HepG2 (cell line): ENCODE data around the gene FBXO4. TPM values are rescaled to one million over a fixed set of nuclear protein-coding genes. Genes with fewer than 3 reads are reported as not detected.

Experiments used
- ADNP ChIP-seq: sonication (generic); formaldehyde crosslinking; IDR thresholded peaks from 2 replicates; pipeline ENCODE4 v1.4.0; 2020; ENCODE audit warnings: missing genetic modification reagents
- ATF7-NPFF ChIP-seq: sonication (generic); formaldehyde crosslinking; IDR thresholded peaks from 2 replicates; pipeline ENCODE4 v1.8.1; 2023; ENCODE audit warnings: mild to moderate bottlenecking, low read depth, missing genetic modification reagents, moderate library complexity
- CEBPB ChIP-seq: IDR thresholded peaks from 2 replicates; pipeline ENCODE4 v1.6.1; 2011; ENCODE audit warnings: low read depth, low read length, improper control_type of control experiment, borderline replicate concordance
- ELF4 ChIP-seq: sonication (generic); formaldehyde crosslinking; IDR thresholded peaks from 2 replicates; pipeline ENCODE4 v1.5.0; 2020; ENCODE audit warnings: missing genetic modification reagents, mild to moderate bottlenecking, moderate library complexity, borderline replicate concordance
- FOXA3 ChIP-seq: IDR thresholded peaks from 2 replicates; pipeline ENCODE4 v1.6.1; 2016; ENCODE audit warnings: missing genetic modification reagents, missing compliant biosample characterization
- HCFC1 ChIP-seq: fragments of 150-350 bp; IDR thresholded peaks from 2 replicates; pipeline ENCODE4 v1.6.1; 2014; ENCODE audit warnings: low read depth, low read length
- HDAC2 ChIP-seq: sonication (generic); formaldehyde crosslinking; IDR thresholded peaks from 2 replicates; pipeline ENCODE4 v1.4.0; 2020; ENCODE audit warnings: missing genetic modification reagents
- HHEX ChIP-seq: IDR thresholded peaks from 2 replicates; pipeline ENCODE4 v1.6.1; 2016; ENCODE audit warnings: control low read depth
- HNRNPH1 ChIP-seq: fragments of 200-400 bp; formaldehyde crosslinking; optimal IDR thresholded peaks from 2 replicates; pipeline ENCODE3; 2017; ENCODE audit warnings: mild to moderate bottlenecking, low read depth, low read length
- IKZF4 ChIP-seq: sonication (generic); formaldehyde crosslinking; IDR thresholded peaks from 2 replicates; pipeline ENCODE4 v1.5.1; 2020; ENCODE audit warnings: borderline replicate concordance, mild to moderate bottlenecking, low read depth, missing genetic modification reagents; ENCODE audit errors: not compliant biosample characterization
- KDM6A ChIP-seq: IDR thresholded peaks from 2 replicates; pipeline ENCODE4 v1.6.1; 2016; ENCODE audit warnings: low read depth
- KLF11 ChIP-seq: IDR thresholded peaks from 2 replicates; pipeline ENCODE4 v1.6.1; 2016; ENCODE audit warnings: missing compliant biosample characterization
- NFIC ChIP-seq: IDR thresholded peaks from 2 replicates; pipeline ENCODE4 v1.6.1; 2012; ENCODE audit warnings: mild to moderate bottlenecking, low read length, inconsistent platforms
- NFYB ChIP-seq: sonication (generic); formaldehyde crosslinking; IDR thresholded peaks from 2 replicates; pipeline ENCODE4 v1.4.0; 2020; ENCODE audit warnings: missing genetic modification reagents
- NR2F6 ChIP-seq, 2 experiments: IDR thresholded peaks; 2 replicates each; pipeline ENCODE4 v1.6.1; 2016; ENCODE audit warnings: antibody characterized with exemption in 1 of 2, mild to moderate bottlenecking in 1 of 2
- SOX6 ChIP-seq, 2 experiments: fragments of 450-650 bp in 1 of 2; sonication (generic) in 1 of 2; formaldehyde crosslinking in 1 of 2; IDR thresholded peaks; 2 replicates each; pipeline versions ENCODE4 v1.4.0 to v1.6.1; 2017 to 2020; ENCODE audit warnings: antibody characterized with exemption in 1 of 2, mild to moderate bottlenecking in 1 of 2, missing genetic modification reagents in 1 of 2
- THYN1 ChIP-seq: sonication (generic); formaldehyde crosslinking; IDR thresholded peaks from 2 replicates; pipeline ENCODE4 v1.8.1; 2023; ENCODE audit warnings: low read depth, mild to moderate bottlenecking, moderate library complexity, missing genetic modification reagents, borderline replicate concordance
- ZNF260 ChIP-seq: sonication (generic); formaldehyde crosslinking; IDR thresholded peaks from 2 replicates; pipeline ENCODE4 v1.4.0; 2020; ENCODE audit warnings: missing genetic modification reagents, low read depth, mild to moderate bottlenecking, borderline replicate concordance
- ZNF317 ChIP-seq: sonication (generic); formaldehyde crosslinking; IDR thresholded peaks from 2 replicates; pipeline ENCODE4 v1.5.0; 2020; ENCODE audit warnings: mild to moderate bottlenecking, missing genetic modification reagents
- ZNF644 ChIP-seq: IDR thresholded peaks from 2 replicates; pipeline ENCODE4 v1.6.1; 2016; ENCODE audit warnings: low read depth
- ZNF724P ChIP-seq: sonication (generic); formaldehyde crosslinking; IDR thresholded peaks from 2 replicates; pipeline ENCODE4 v1.8.0; 2022; ENCODE audit warnings: missing genetic modification reagents, borderline replicate concordance
- ZSCAN9 ChIP-seq: IDR thresholded peaks from 2 replicates; pipeline ENCODE4 v1.6.1; 2016; ENCODE audit warnings: borderline replicate concordance
- polyA plus RNA-seq, 8 experiments: library from polyadenylated mRNA; depleted of rRNA in 3 of 8; stranded (reverse) in 7 of 8; unstranded in 1 of 8; fragments of >200 nt; fragmentation: Illumina TruSeq in 4 of 8; extraction: Trizol in 4 of 8; gene quantifications; 2 replicates each; pipeline versions ENCODE4 v1.2.1 to v1.2.3, GENCODE V29; 2011 to 2016; ENCODE audit warnings: low read depth in 4 of 8, missing spikeins in 1 of 8, mixed read lengths in 1 of 8; ENCODE audit not compliant: insufficient read depth in 1 of 8
- total RNA-seq, 5 experiments: library from RNA; depleted of rRNA; stranded (reverse); fragments of >200 nt; fragmentation: Illumina TruSeq; extraction: Trizol; gene quantifications; 2 replicates each; pipeline ENCODE4 v1.2.3, GENCODE V29; 2016; ENCODE audit warnings: low read depth in 1 of 5
- TF ChIP-seq, protein P1 (sequence below): sonication (generic); formaldehyde crosslinking; IDR thresholded peaks from 2 replicates; pipeline ENCODE4 v1.4.0; 2020; ENCODE audit warnings: mild to moderate bottlenecking, missing genetic modification reagents
- TF ChIP-seq, protein P2 (sequence below): sonication (generic); formaldehyde crosslinking; conservative IDR thresholded peaks from 2 replicates; pipeline ENCODE4 v1.4.0; 2020; ENCODE audit warnings: mild to moderate bottlenecking, missing genetic modification reagents, moderate library complexity
- TF ChIP-seq, protein P3 (sequence below): sonication (generic); formaldehyde crosslinking; IDR thresholded peaks from 2 replicates; pipeline ENCODE4 v1.4.0; 2020; ENCODE audit warnings: missing genetic modification reagents, borderline replicate concordance

The FBXO4 gene
- total and polyA plus RNA-seq, 2 of the 13 experiments (the other 11 are each of a cell fraction or from before 2014, with no cell fraction given): 5.2 to 16.4 TPM

DNA sequence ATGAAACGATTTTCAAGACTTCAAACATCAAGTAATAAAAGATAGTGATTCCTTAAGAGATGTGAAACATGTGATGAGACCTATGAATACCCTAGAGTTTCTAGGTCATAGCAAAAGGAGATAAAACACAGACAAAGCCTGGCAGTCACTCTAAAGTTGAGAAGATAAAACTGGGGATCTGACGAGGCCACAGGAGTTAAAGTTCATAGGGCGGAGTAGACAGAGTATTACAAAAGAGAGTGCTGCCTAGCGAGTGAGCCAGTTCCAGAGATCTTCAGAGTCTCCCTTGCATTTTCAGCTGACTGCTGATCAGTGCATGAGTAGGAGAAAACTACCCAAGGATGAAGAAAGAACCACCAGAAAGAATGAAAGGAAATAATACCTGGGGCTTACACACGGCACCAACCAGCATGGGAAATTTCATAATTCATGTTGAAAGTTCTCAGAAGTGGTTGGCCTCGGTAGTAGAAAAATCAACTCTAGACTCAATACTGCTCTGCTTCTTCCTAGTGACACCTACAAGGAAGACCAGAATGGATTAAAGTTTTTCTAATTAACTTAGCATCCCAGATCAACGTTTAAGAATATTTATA, 30.4 kb downstream of the FBXO4 start (continued):
- TF ChIP-seq, protein P1, sequence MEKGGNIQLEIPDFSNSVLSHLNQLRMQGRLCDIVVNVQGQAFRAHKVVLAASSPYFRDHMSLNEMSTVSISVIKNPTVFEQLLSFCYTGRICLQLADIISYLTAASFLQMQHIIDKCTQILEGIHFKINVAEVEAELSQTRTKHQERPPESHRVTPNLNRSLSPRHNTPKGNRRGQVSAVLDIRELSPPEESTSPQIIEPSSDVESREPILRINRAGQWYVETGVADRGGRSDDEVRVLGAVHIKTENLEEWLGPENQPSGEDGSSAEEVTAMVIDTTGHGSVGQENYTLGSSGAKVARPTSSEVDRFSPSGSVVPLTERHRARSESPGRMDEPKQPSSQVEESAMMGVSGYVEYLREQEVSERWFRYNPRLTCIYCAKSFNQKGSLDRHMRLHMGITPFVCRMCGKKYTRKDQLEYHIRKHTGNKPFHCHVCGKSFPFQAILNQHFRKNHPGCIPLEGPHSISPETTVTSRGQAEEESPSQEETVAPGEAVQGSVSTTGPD: no peak
- no peak for TF ChIP-seq FOXA3 (CRISPR knock-in tag)
- no peak for TF ChIP-seq HCFC1
- TF ChIP-seq THYN1 (CRISPR knock-in tag): no peak
- 0 out of 2 replicates have a peak, but pooled peaks have one; percentile 13 for TF ChIP-seq NR2F6 (IDR thresholded peaks at IDR 0.05)
- TF ChIP-seq NR2F6 (CRISPR knock-in tag; IDR thresholded peaks at IDR 0.05): peak; percentile 28; the same call in 1 of the 2 replicates
- TF ChIP-seq, protein P2, sequence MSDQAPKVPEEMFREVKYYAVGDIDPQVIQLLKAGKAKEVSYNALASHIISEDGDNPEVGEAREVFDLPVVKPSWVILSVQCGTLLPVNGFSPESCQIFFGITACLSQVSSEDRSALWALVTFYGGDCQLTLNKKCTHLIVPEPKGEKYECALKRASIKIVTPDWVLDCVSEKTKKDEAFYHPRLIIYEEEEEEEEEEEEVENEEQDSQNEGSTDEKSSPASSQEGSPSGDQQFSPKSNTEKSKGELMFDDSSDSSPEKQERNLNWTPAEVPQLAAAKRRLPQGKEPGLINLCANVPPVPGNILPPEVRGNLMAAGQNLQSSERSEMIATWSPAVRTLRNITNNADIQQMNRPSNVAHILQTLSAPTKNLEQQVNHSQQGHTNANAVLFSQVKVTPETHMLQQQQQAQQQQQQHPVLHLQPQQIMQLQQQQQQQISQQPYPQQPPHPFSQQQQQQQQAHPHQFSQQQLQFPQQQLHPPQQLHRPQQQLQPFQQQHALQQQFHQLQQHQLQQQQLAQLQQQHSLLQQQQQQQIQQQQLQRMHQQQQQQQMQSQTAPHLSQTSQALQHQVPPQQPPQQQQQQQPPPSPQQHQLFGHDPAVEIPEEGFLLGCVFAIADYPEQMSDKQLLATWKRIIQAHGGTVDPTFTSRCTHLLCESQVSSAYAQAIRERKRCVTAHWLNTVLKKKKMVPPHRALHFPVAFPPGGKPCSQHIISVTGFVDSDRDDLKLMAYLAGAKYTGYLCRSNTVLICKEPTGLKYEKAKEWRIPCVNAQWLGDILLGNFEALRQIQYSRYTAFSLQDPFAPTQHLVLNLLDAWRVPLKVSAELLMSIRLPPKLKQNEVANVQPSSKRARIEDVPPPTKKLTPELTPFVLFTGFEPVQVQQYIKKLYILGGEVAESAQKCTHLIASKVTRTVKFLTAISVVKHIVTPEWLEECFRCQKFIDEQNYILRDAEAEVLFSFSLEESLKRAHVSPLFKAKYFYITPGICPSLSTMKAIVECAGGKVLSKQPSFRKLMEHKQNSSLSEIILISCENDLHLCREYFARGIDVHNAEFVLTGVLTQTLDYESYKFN (CRISPR knock-in tag): 0 out of 2 replicates have a peak, but pooled peaks have one; percentile 12
- TF ChIP-seq NFYB: no peak
- TF ChIP-seq, protein P3, sequence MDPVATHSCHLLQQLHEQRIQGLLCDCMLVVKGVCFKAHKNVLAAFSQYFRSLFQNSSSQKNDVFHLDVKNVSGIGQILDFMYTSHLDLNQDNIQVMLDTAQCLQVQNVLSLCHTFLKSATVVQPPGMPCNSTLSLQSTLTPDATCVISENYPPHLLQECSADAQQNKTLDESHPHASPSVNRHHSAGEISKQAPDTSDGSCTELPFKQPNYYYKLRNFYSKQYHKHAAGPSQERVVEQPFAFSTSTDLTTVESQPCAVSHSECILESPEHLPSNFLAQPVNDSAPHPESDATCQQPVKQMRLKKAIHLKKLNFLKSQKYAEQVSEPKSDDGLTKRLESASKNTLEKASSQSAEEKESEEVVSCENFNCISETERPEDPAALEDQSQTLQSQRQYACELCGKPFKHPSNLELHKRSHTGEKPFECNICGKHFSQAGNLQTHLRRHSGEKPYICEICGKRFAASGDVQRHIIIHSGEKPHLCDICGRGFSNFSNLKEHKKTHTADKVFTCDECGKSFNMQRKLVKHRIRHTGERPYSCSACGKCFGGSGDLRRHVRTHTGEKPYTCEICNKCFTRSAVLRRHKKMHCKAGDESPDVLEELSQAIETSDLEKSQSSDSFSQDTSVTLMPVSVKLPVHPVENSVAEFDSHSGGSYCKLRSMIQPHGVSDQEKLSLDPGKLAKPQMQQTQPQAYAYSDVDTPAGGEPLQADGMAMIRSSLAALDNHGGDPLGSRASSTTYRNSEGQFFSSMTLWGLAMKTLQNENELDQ: no peak
- no peak for TF ChIP-seq ZNF644 (CRISPR knock-in tag)
- no peak for TF ChIP-seq SOX6 (IDR thresholded peaks at IDR 0.05)
- TF ChIP-seq SOX6 (CRISPR knock-in tag; IDR thresholded peaks at IDR 0.05): peak; percentile 44
- TF ChIP-seq ZNF724P (CRISPR knock-in tag): no peak
- 0 out of 2 replicates have a peak, but pooled peaks have one; percentile 21 for TF ChIP-seq HDAC2 (CRISPR knock-in tag)
- no peak for TF ChIP-seq ZNF317 (CRISPR knock-in tag)
- TF ChIP-seq ADNP (CRISPR knock-in tag): no peak
- TF ChIP-seq HNRNPH1: no peak
- TF ChIP-seq NFIC: no peak
- no peak for TF ChIP-seq HHEX
- TF ChIP-seq CEBPB: 0 out of 2 replicates have a peak, but pooled peaks have one; percentile 8
- TF ChIP-seq ZNF260 (CRISPR knock-in tag): no peak
- TF ChIP-seq ZSCAN9 (CRISPR knock-in tag): no peak
- TF ChIP-seq IKZF4 (CRISPR knock-in tag): no peak
- TF ChIP-seq ELF4 (CRISPR knock-in tag): no peak
- TF ChIP-seq KDM6A (CRISPR knock-in tag): no peak
- TF ChIP-seq KLF11 (CRISPR knock-in tag): no peak
- no peak for TF ChIP-seq ATF7-NPFF (CRISPR knock-in tag)
